Activated naive CD4-positive, alpha-beta T cell treated with Interleukin-2 at 50 U/mL for 16 hours (primary cell): ENCODE data around the gene CIPC.

ENCODE experiments used
- DNase-seq: peaks from one replicate; pipeline ENCODE4 v3.0.0-alpha.2; 2020

CIPC gene

GRCh38 chr14:77157740-77158139, 59.7 kb downstream of the CIPC start:
- DNase-seq: no peak

- no peak for DNase-seq
Observed at GRCh38 chr14:77158175-77158881, 60.3 kb downstream of the CIPC start.

GRCh38 chr14:77158882-77159255, 60.8 kb downstream of the CIPC start:
- DNase-seq: no peak

GRCh38 chr14:77161011-77161410, 63.0 kb downstream of the CIPC start:
- DNase-seq: no peak
